ENCODE measurements around the gene FRMPD1. TPM values are rescaled to one million over a fixed set of nuclear protein-coding genes. Genes with fewer than 3 reads are reported as not detected.
"Not testable (repeated sequence)": the region's sequence is repeated elsewhere in the genome, so short reads cannot be mapped to it uniquely, and the experiment has no call there.

The FRMPD1 gene
- total and polyA plus RNA-seq, 5 donors from 2014 or later = not detected

DNA sequence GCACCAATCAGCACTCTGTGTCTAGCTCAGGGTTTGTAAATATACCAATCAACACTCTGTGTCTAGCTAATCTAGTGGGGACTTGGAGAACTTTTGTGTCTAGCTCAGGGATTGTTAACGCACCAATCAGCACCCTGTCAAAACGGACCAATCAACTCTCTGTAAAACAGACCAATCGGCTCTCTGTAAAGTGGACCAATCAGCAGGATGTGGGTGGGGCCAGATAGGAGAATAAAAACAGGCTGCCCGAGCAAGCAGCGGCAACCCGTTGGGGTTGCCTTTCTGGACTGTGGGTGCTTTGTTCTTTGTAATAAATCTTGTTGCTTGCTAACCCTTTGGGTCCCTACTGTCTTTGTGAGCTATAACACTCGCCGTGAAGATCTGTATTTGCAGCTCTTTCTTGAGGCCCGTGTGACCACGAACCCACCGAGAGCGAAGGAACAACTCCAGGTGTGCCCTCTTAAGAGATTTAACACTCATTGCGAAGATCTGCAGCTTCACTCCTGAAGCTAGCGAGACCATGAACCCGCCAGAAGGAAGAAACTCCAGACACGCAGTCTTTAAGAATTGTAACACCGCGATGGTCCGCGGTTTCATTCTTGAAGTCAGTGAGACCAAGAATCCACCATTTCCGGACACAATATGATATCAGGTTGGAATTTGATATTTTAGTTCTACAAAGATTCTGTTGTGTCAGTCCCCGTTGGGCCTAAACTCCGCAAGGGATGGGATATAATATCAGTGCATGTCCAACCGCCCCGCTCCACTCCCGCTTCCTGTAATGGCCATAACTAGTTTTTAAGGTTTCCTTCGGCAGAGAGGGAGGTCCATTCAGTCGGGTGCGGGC lies 102.1 kb downstream of the FRMPD1 start:
- Mint-ChIP-seq H3K27ac (peak overlapping the region; percentile 89 to 98 (median 91)), H3K9me3 (peaks cover 0 to 2% (median 0%) of the 10 kb centered on the region in 7 donors), H3K27me3 (peaks cover 8% of the 10 kb centered on the region), H3K36me3 (peaks cover 4% of the 10 kb centered on the region), H3K4me1 (peaks cover 15 to 44% (median 28%) of the 10 kb centered on the region in 4 donors), H3K4me3 (peak overlapping the region; percentile 93 to 99 (median 97))
- ATAC-seq (ENCODE audit: low read depth in 2 of 2) (no peak), DNase-seq (no peak)
- Histone ChIP-seq H3K27me3 (ENCODE audit: control insufficient read depth, insufficient read depth, low read length) (no peaks in the 10 kb centered on the region), H3K9me3 (ENCODE audit: control insufficient read depth in 2 of 2, low read length in 2 of 2) (no peaks in the 10 kb centered on the region), H3K36me3 (ENCODE audit: control insufficient read depth, insufficient read depth, low read length) (peaks cover 5% of the 10 kb centered on the region), H3K4me1 (ENCODE audit: control insufficient read depth, insufficient read depth, low read length, poor library complexity, severe bottlenecking) (peaks cover 17% of the 10 kb centered on the region), H3K27ac (ENCODE audit: insufficient read depth, low read length, poor library complexity, severe bottlenecking) (peak overlapping the region; percentile 72), H3K4me3 (ENCODE audit: low read depth, low read length) (peak overlapping the region; percentile 62)

DNA sequence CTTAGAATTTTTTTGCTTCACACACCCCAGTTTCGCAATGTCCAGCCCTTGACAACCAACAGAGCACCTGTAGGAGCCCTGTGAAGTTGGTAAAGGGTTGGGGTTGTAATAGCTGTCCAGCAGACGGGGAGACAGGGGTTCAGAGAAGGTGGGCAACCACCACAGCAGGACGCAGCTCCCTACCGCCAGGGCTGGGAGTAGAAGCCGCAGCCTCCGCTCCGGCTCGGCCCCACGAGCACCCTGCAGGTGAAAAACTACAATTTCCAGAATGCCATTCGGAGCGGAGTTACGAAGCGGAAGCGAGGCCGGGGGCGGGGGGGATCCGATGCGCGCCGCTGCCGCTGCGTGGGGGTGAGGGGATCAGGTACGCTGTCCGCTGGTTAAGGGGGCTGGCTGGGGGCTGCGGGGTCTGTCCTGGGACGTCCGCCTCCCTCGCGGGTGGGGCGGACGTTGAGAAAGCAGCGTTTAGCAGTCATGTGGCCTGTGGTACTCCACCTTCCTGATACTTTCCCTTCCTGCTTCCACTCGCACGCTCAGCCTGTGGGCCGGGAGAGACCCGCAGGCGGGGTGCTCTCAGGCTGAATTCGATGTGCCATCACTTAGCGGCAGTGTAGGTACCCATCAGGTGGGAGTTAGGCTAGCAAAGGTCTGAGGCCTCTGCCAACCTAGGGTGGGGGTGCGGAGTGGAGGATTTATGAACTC lies 102.9 kb downstream of the FRMPD1 start, which contains the start of gene TRMT10B:
TRMT10B (plus strand) TSS at position 317 of the 702 bp plus-strand sequence. CDS start 8,127 bp downstream, outside the sequence.
- peaks cover 0 to 2% (median 0%) of the 10 kb centered on the region in 7 donors for H3K9me3 Mint-ChIP-seq
- H3K36me3 ChIP-seq (ENCODE audit: control insufficient read depth, insufficient read depth, low read length) = peaks cover 5% of the 10 kb centered on the region
- peak within 1 kb of the TSS; percentile 89 to 98 (median 91) for H3K27ac Mint-ChIP-seq
- peak; percentile 86 to 87 for ATAC-seq (ENCODE audit: low read depth in 2 of 2)
- H3K4me1 ChIP-seq (ENCODE audit: control insufficient read depth, insufficient read depth, low read length, poor library complexity, severe bottlenecking) = peaks cover 17% of the 10 kb centered on the region
- peak within 1 kb of the TSS; percentile 92 for H3K4me3 ChIP-seq (ENCODE audit: low read depth, low read length)
- peak; percentile 64 to 83 (median 66) for DNase-seq
- H3K27me3 Mint-ChIP-seq = peaks cover 8% of the 10 kb centered on the region
- H3K4me3 Mint-ChIP-seq = peak within 1 kb of the TSS; percentile 93 to 99 (median 97)
- no peaks in the 10 kb centered on the region for H3K27me3 ChIP-seq (ENCODE audit: control insufficient read depth, insufficient read depth, low read length)
- H3K4me1 Mint-ChIP-seq = peaks cover 15 to 50% (median 32%) of the 10 kb centered on the region in 4 donors
- H3K27ac ChIP-seq (ENCODE audit: insufficient read depth, low read length, poor library complexity, severe bottlenecking) = peak within 1 kb of the TSS; percentile 72
- H3K9me3 ChIP-seq (ENCODE audit: control insufficient read depth in 2 of 2, low read length in 2 of 2) = no peaks in the 10 kb centered on the region
- peaks cover 4% of the 10 kb centered on the region for H3K36me3 Mint-ChIP-seq

DNA sequence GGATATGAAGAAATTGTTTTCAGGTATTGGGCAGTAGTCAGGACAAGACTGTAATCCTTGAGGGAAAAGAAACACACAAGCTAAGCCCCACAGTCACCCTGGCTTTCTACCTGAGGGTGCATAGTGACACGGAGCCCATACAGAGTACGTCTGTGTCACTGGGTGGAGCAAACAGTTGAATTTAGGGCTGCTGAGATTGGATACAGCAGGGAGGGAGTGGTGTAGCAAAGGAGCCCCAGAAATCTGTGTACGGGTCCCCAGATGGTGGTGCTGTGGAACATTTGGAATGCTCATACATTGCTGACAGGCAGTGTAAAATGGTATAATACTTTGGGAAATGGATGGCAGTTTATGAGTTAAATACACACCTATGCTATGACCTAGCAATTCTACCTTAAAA lies 108.0 kb downstream of the FRMPD1 start:
- DNase-seq = no peak
- Histone ChIP-seq H3K9me3 (ENCODE audit: control insufficient read depth in 2 of 2, low read length in 2 of 2) (no peaks in the 10 kb centered on the region), H3K27me3 (ENCODE audit: control insufficient read depth, insufficient read depth, low read length) (no peaks in the 10 kb centered on the region), H3K36me3 (ENCODE audit: control insufficient read depth, insufficient read depth, low read length) (peaks cover 11% of the 10 kb centered on the region), H3K27ac (ENCODE audit: insufficient read depth, low read length, poor library complexity, severe bottlenecking) (no peak overlapping the region), H3K4me1 (ENCODE audit: control insufficient read depth, insufficient read depth, low read length, poor library complexity, severe bottlenecking) (peaks cover 13% of the 10 kb centered on the region), H3K4me3 (ENCODE audit: low read depth, low read length) (no peak overlapping the region)
- no peak overlapping the region for H3K4me3 Mint-ChIP-seq
- ATAC-seq (ENCODE audit: low read depth in 2 of 2) = no peak
- peaks cover 19 to 42% (median 31%) of the 10 kb centered on the region in 4 donors for H3K4me1 Mint-ChIP-seq
- H3K27ac Mint-ChIP-seq = peak overlapping the region in 1 of 3 donors; percentile 70
- peaks cover 15% of the 10 kb centered on the region for H3K36me3 Mint-ChIP-seq
- no peaks in the 10 kb centered on the region for H3K27me3 Mint-ChIP-seq
- H3K9me3 Mint-ChIP-seq = no peaks in the 10 kb centered on the region

DNA sequence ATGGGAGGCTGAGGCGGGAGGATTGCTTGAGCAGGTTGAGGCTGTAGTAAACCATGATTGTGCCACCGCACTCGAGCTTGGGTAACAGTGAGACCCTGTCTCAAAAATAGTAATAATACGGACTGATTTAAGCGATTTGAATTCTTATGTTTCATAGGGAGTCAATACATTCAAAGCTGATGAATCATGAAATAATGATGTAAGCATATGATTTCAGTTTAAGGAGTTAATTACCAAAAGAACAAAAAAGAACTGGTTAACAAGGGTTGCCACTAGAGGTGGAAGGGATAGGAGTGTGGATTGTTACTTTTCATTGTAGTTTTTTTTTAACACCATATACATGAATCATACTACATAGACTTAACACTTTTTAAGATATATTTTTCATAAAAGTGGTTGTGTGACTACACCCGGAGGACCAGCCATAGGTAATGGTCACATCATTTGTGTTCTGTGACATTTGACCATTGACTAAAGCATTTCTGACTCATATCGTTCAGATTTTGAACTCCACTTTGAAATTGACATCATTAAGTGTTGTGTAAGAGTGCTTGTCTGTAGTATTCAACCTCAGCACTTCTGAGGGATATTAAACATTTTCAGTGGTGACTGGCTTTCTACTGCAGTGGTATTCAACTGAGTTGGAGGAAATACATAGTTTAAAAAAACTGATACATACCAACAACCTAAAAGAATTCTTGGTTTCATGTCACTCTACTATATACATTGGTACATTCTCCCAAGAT lies 109.8 kb downstream of the FRMPD1 start:
- ATAC-seq (ENCODE audit: low read depth in 2 of 2) = no peak

DNA sequence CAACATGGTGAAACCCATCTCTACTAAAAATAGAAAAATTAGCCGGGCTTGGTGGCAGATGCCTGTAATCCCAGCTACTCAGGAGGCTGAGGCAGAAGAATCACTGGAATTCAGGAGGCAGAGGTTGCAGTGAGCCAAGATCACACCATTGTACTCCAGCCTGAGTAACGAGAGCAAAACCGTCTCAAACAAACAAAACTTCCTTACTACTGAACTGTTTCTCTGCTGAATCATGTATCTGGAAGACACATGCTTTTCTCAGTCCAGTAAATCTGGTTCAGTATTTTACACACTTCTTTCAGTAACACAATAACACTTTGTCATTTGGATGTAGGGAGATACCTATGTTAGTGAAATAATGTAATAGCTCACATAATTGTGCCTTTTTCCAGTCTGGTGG lies 110.8 kb downstream of the FRMPD1 start:
- ATAC-seq (ENCODE audit: low read depth in 2 of 2) (no peak), DNase-seq (no peak)
- Histone ChIP-seq H3K36me3 (ENCODE audit: control insufficient read depth, insufficient read depth, low read length) (peaks cover 18% of the 10 kb centered on the region), H3K4me1 (ENCODE audit: control insufficient read depth, insufficient read depth, low read length, poor library complexity, severe bottlenecking) (no peaks in the 10 kb centered on the region), H3K4me3 (ENCODE audit: low read depth, low read length) (no peak overlapping the region), H3K27me3 (ENCODE audit: control insufficient read depth, insufficient read depth, low read length) (no peaks in the 10 kb centered on the region), H3K9me3 (ENCODE audit: control insufficient read depth in 2 of 2, low read length in 2 of 2) (no peaks in the 10 kb centered on the region), H3K27ac (ENCODE audit: insufficient read depth, low read length, poor library complexity, severe bottlenecking) (no peak overlapping the region)
- peaks cover 4 to 21% (median 14%) of the 10 kb centered on the region in 4 donors for H3K4me1 Mint-ChIP-seq
- H3K27ac Mint-ChIP-seq = peak overlapping the region in 1 of 3 donors; percentile 74
- peaks cover 22% of the 10 kb centered on the region for H3K36me3 Mint-ChIP-seq
- no peaks in the 10 kb centered on the region for H3K9me3 Mint-ChIP-seq
- no peaks in the 10 kb centered on the region for H3K27me3 Mint-ChIP-seq
- H3K4me3 Mint-ChIP-seq = no peak overlapping the region

More for the DNA sequence above, 109.8 kb downstream of the FRMPD1 start:
- no peaks in the 10 kb centered on the region for H3K4me1 ChIP-seq (ENCODE audit: control insufficient read depth, insufficient read depth, low read length, poor library complexity, severe bottlenecking)
- no peaks in the 10 kb centered on the region for H3K27me3 Mint-ChIP-seq
- no peaks in the 10 kb centered on the region for H3K9me3 Mint-ChIP-seq
- no peak overlapping the region for H3K27ac Mint-ChIP-seq
- H3K4me1 Mint-ChIP-seq = peaks cover 8 to 26% (median 18%) of the 10 kb centered on the region in 4 donors
- no peak overlapping the region for H3K27ac ChIP-seq (ENCODE audit: insufficient read depth, low read length, poor library complexity, severe bottlenecking)
- peaks cover 18% of the 10 kb centered on the region for H3K36me3 ChIP-seq (ENCODE audit: control insufficient read depth, insufficient read depth, low read length)
- H3K4me3 Mint-ChIP-seq = no peak overlapping the region
- H3K9me3 ChIP-seq (ENCODE audit: control insufficient read depth in 2 of 2, low read length in 2 of 2) = no peaks in the 10 kb centered on the region
- no peaks in the 10 kb centered on the region for H3K27me3 ChIP-seq (ENCODE audit: control insufficient read depth, insufficient read depth, low read length)
- DNase-seq = no peak
- peaks cover 22% of the 10 kb centered on the region for H3K36me3 Mint-ChIP-seq
- no peak overlapping the region for H3K4me3 ChIP-seq (ENCODE audit: low read depth, low read length)

DNA sequence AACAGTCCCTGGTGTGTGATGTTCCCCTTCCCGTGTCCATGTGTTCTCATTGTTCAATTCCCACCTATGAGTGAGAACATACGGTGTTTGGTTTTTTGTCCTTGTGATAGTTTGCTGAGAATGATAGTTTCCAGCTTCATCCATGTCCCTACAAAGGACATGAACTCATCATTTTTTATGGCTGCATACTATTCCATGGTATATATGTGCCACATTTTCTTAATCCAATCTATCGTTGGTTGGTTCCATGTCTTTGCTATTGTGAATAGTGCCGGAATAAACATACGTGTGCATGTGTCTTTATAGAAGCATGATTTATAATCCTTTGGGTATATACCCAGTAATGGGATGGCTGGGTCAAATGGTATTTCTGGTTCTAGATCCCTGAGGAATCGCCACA lies 114.5 kb downstream of the FRMPD1 start:
- Mint-ChIP-seq H3K36me3 (peaks cover 32% of the 10 kb centered on the region), H3K4me1 (peaks cover 4 to 13% (median 9%) of the 10 kb centered on the region in 4 donors)
- H3K9me3 ChIP-seq (ENCODE audit: control insufficient read depth in 2 of 2, low read length in 2 of 2); H3K27ac ChIP-seq (ENCODE audit: insufficient read depth, low read length, poor library complexity, severe bottlenecking); H3K27me3 ChIP-seq (ENCODE audit: control insufficient read depth, insufficient read depth, low read length); H3K27ac Mint-ChIP-seq; H3K9me3 Mint-ChIP-seq; H3K4me3 Mint-ChIP-seq; H3K4me3 ChIP-seq (ENCODE audit: low read depth, low read length); H3K27me3 Mint-ChIP-seq; DNase-seq; H3K4me1 ChIP-seq (ENCODE audit: control insufficient read depth, insufficient read depth, low read length, poor library complexity, severe bottlenecking); ATAC-seq (ENCODE audit: low read depth in 2 of 2): not testable (repeated sequence)
- peaks cover 18% of the 10 kb centered on the region for H3K36me3 ChIP-seq (ENCODE audit: control insufficient read depth, insufficient read depth, low read length)

DNA sequence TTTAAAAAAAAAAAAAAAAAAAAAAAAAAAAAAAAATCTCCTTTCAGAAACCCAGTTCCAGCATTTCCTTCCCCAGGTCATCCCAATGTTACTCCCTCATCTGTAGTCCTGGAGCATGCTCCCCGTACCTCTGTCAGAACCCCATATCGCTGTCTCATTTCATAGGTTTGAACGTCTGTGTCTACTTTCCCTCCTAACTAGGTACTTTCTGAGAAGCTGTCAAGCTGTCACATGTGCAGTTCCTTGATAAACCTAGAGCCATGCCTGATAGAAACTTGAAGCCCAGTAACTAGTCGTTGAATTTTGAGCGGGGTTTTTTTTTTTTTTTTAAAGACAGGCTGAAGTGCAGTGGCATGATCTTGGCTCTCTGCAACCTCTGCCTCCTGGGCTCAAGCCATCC lies 118.6 kb downstream of the FRMPD1 start:
- Histone ChIP-seq H3K4me3 (ENCODE audit: low read depth, low read length) (no peak overlapping the region), H3K27me3 (ENCODE audit: control insufficient read depth, insufficient read depth, low read length) (no peaks in the 10 kb centered on the region), H3K36me3 (ENCODE audit: control insufficient read depth, insufficient read depth, low read length) (peaks cover 35% of the 10 kb centered on the region), H3K27ac (ENCODE audit: insufficient read depth, low read length, poor library complexity, severe bottlenecking) (no peak overlapping the region), H3K4me1 (ENCODE audit: control insufficient read depth, insufficient read depth, low read length, poor library complexity, severe bottlenecking) (no peaks in the 10 kb centered on the region), H3K9me3 (ENCODE audit: control insufficient read depth in 2 of 2, low read length in 2 of 2) (no peaks in the 10 kb centered on the region)
- ATAC-seq (ENCODE audit: low read depth in 2 of 2) (no peak), DNase-seq (no peak)
- Mint-ChIP-seq H3K27me3 (no peaks in the 10 kb centered on the region), H3K4me1 (peaks cover 0 to 12% (median 4%) of the 10 kb centered on the region in 4 donors), H3K4me3 (no peak overlapping the region), H3K36me3 (peaks cover 31% of the 10 kb centered on the region), H3K27ac (no peak overlapping the region), H3K9me3 (no peaks in the 10 kb centered on the region)

Measured in CD4-positive, CD25-positive, alpha-beta regulatory T cell (primary cell).